Lower leg skin (tissue), 4 donors: Measurements from ENCODE around the gene MBD3L4. TPM values are rescaled to one million over a fixed set of nuclear protein-coding genes. Genes with fewer than 3 reads are reported as not detected.
"Not testable (repeated sequence)": the region's sequence is repeated elsewhere in the genome, so short reads cannot be mapped to it uniquely, and the experiment has no call there.

Experiments
- DNase-seq, 2 donors: peaks; one replicate each; pipeline ENCODE4 v3.0.0-alpha.2; 2019; ENCODE audit warnings: low spot score in 2 of 2
- H3K4me3 ChIP-seq: fragments of 200-600 bp; sonication (generic); 2 replicates; pipeline ENCODE4 v1.5.1; 2017; ENCODE audit warnings: mild to moderate bottlenecking, low read depth; ENCODE audit not compliant: poor library complexity, severe bottlenecking
- POLR2A ChIP-seq, 2 donors: fragments of 450-650 bp; IDR thresholded peaks; one replicate each; pipeline ENCODE4 v1.6.1; 2016 to 2017; ENCODE audit warnings: antibody characterized with exemption in 2 of 2, mild to moderate bottlenecking in 1 of 2, moderate library complexity in 1 of 2
- WGBS, 2 donors: methylation state at CpG; one replicate each; pipeline ENCODE4 v1.1.5; 2018; 5-methylcytosine and 5-hydroxymethylcytosine counted together
- intact Hi-C: fragments of 100-400 bp; cut with DNase I; formaldehyde crosslinking; loops from one replicate; pipeline ENCODE4 v1.15.0; 2023; ENCODE audit warnings: low total_unique reads
- total RNA-seq, 4 donors: library from RNA; depleted of rRNA; stranded (reverse); fragments of >200 nt; gene quantifications; one replicate each; pipeline ENCODE4 v1.1.0, GENCODE V29; 2016
- TF ChIP-seq, protein P1 (sequence below), 3 donors: fragments of 450-650 bp; IDR thresholded peaks; one replicate each; pipeline ENCODE4 v1.5.1; 2016; ENCODE audit warnings: antibody characterized with exemption in 3 of 3, mild to moderate bottlenecking in 3 of 3, moderate library complexity in 2 of 3

The MBD3L4 gene
- not detected for total RNA-seq

DNA sequence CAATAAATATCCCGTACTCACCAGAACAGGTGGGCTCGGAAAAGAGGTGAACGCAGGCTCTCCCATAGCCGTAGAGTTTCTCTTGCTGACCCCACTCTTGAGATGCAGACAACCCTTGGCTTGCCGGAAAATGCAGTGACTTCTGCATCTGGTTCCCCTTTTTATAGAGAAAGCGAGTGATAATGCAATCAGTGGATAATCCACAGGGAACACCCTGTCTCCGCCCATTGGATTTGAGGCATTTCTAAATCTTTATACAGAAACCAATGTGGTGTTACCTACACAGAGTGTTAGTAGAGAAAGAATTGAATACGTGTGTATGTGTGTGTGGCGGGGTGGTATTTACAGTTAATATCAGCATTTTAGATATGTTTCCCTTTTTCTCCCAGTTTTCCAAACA is at the start of gene MBD3L4:
Gene MBD3L4, minus strand, starts transcription at position 101 of the 400 bp plus-strand sequence. Its CDS starts 35 bp downstream, at position 66.
- intact Hi-C loops, H3K4me3 ChIP-seq, DNase-seq: not testable (repeated sequence)
- 60 to 88% methylated on average over 1 to 2 of the region's 9 CpGs for WGBS, 2 donors

DNA sequence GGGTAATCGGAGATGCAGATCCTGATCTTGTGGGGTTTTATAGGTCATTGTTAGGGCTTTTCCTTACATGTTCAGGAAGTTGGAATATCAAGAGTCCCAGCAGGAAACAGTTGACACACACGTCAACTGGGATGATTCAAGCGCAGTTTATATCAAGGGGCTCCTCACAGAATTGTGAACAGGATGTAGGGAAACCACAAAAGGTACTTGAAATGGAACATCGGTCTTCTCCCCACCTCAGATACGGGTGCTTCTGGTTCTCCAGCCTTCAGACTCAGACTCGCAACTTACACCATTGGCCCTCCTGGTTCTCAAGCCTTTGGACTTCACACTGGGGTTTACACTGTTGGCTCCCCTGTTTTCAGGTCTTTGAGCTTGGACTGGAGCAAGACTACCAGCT is 49.0 kb upstream of the MBD3L4 start:
- no peak for DNase-seq
- intact Hi-C loops = no loop called here
- 90 to 97% methylated on average over 6 of the region's 6 CpGs for WGBS, 2 donors
- TF ChIP-seq POLR2A (IDR thresholded peaks at IDR 0.05) = no peak
- TF ChIP-seq, protein P1, sequence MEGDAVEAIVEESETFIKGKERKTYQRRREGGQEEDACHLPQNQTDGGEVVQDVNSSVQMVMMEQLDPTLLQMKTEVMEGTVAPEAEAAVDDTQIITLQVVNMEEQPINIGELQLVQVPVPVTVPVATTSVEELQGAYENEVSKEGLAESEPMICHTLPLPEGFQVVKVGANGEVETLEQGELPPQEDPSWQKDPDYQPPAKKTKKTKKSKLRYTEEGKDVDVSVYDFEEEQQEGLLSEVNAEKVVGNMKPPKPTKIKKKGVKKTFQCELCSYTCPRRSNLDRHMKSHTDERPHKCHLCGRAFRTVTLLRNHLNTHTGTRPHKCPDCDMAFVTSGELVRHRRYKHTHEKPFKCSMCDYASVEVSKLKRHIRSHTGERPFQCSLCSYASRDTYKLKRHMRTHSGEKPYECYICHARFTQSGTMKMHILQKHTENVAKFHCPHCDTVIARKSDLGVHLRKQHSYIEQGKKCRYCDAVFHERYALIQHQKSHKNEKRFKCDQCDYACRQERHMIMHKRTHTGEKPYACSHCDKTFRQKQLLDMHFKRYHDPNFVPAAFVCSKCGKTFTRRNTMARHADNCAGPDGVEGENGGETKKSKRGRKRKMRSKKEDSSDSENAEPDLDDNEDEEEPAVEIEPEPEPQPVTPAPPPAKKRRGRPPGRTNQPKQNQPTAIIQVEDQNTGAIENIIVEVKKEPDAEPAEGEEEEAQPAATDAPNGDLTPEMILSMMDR (IDR thresholded peaks at IDR 0.05) = no peak
- H3K4me3 ChIP-seq = no peak overlapping the region

DNA sequence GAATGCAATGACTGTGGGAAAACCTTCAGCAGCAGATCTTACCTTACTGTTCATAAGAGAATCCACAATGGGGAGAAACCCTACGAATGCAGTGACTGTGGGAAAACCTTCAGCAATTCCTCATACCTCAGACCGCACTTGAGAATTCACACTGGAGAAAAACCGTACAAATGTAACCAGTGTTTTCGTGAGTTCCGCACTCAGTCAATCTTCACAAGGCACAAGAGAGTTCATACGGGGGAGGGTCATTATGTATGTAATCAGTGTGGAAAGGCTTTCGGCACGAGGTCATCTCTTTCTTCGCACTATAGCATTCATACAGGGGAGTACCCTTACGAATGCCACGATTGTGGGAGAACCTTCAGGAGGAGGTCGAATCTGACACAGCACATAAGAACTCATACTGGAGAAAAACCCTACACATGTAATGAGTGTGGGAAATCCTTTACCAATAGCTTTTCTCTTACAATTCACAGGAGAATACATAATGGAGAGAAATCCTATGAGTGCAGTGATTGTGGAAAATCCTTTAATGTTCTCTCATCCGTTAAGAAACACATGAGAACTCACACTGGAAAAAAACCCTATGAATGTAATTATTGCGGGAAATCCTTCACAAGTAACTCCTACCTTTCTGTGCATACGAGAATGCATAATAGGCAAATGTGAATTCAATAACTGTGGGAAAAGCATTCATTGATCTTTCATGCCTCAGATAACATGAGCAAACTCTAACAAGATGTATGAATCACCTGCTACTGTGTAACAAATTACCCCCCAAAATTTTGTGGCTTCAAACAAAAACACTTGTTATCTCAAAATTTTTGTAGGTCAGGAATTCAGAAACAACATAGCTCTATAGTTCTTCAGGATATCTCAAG is 43.3 kb upstream of the MBD3L4 start:
- H3K4me3 ChIP-seq = no peak overlapping the region
- TF ChIP-seq, protein P1 (IDR thresholded peaks at IDR 0.05) = no peak
- TF ChIP-seq POLR2A (IDR thresholded peaks at IDR 0.05) = no peak
- 95 to 97% methylated on average over 15 of the region's 15 CpGs for WGBS, 2 donors
- DNase-seq = no peak
- intact Hi-C loops = no loop called here

DNA sequence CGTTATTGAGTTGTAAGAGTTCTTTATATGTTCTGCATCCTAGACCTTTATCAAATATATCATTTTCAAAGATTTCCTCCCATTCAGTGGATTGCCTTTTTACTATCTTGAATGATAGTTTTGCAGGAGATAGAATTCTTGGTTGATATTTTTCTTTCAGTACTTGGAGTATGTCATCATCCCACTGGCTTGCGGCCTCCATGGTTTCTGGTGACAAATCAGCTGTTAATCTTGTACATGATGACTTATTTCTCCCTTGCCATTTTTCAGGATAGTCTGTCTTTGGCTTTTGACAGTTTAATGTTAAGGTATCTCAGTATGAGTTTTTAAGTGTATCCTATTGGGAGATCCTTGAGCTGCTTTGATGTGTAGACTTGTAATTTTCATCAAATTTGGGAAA is 38.0 kb upstream of the MBD3L4 start:
- no peak overlapping the region for H3K4me3 ChIP-seq
- intact Hi-C loops = no loop called here
- no peak for TF ChIP-seq POLR2A (IDR thresholded peaks at IDR 0.05)
- TF ChIP-seq, protein P1 (IDR thresholded peaks at IDR 0.05) = no peak
- WGBS, 2 donors = 95 to 98% methylated on average over 2 of the region's 2 CpGs
- DNase-seq = no peak

DNA sequence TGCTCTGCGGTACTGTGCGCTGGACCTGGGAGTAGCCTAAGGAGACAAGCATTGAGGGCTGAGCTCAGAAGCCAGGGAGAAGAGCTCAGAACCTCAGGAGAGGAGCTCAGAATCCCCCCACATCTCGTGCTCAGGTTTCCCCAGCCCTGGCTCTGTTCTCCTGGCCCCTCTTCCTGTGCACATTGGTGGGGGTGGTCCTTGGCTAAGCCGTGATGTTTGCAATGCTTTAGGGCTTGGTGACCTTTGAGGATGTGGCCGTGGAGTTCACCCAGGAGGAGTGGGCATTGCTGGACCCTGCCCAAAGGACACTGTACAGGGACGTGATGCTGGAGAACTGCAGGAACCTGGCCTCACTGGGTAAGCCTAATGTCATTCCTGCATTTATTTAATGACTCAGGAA is 36.2 kb upstream of the MBD3L4 start:
- no peak for DNase-seq
- intact Hi-C loops = no loop called here
- TF ChIP-seq, protein P1 (IDR thresholded peaks at IDR 0.05) = no peak
- TF ChIP-seq POLR2A (IDR thresholded peaks at IDR 0.05) = no peak
- no peak overlapping the region for H3K4me3 ChIP-seq
- WGBS, 2 donors = 96 to 97% methylated on average over 6 of the region's 6 CpGs

DNA sequence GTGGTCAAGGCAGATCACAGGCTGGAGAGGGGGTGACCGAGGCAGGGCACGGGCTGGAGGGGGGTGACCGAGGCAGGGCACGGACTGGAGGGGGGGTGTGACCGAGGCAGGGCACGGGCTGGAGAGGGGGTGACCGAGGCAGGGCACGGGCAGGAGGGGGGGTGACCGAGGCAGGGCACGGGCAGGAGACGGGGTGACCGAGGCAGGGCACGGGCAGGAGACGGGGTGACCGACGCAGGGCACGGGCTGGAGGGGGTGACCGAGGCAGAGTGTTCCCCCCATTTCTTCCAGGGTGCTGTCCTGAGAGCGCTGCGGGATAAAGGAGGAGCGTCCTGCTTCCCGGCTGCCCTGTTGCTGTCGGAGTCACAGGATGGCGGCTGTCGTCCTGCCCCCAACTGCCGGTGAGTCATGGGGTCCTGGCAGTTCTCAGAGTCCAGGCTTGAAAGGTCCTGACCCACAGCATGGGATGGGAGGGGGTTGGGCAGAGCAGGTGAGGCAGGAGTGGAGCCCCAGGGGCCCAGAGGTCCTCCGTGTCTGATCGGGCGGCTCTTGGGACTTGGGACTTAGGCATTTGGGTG is 34.8 kb upstream of the MBD3L4 start:
- H3K4me3 ChIP-seq = no peak overlapping the region
- no peak for DNase-seq
- TF ChIP-seq POLR2A (IDR thresholded peaks at IDR 0.05) = no peak
- TF ChIP-seq, protein P1 (IDR thresholded peaks at IDR 0.05) = no peak
- intact Hi-C loops = no loop called here
- 97 to 98% methylated on average over 29 of the region's 29 CpGs for WGBS, 2 donors
